AG08395 (cell line): Measurements from ENCODE around the gene UFM1.
"Not testable (repeated sequence)": the region's sequence is repeated elsewhere in the genome, so short reads cannot be mapped to it uniquely, and the experiment has no call there.

Experiments
- DNase-seq: peaks from one replicate; pipeline ENCODE4 v3.0.0; 2012; ENCODE audit warnings: mixed read lengths, low spot score

Gene UFM1

GRCh38 chr13:38366954-38367645 is 17.4 kb downstream of the UFM1 start:
- peak; percentile 41 for DNase-seq

GRCh38 chr13:38369058-38369457 is 19.4 kb downstream of the UFM1 start:
- DNase-seq, result no peak

GRCh38 chr13:38370096-38370495 is 20.4 kb downstream of the UFM1 start:
- not testable (repeated sequence) for DNase-seq

- no peak for DNase-seq
These were observed 23.3 kb downstream of the UFM1 start for GRCh38 chr13:38372820-38373383.

GRCh38 chr13:38376546-38376945 is 26.9 kb downstream of the UFM1 start:
- no peak for DNase-seq

GRCh38 chr13:38381890-38382289 is 32.2 kb downstream of the UFM1 start:
- no peak for DNase-seq

GRCh38 chr13:38382946-38383345 is 33.3 kb downstream of the UFM1 start:
- DNase-seq, result no peak

GRCh38 chr13:38384171-38384570 is 34.5 kb downstream of the UFM1 start:
- DNase-seq, result peak; percentile 12

- DNase-seq, result no peak
These were observed 35.7 kb downstream of the UFM1 start for GRCh38 chr13:38385153-38385891.

GRCh38 chr13:38386421-38386820 is 36.8 kb downstream of the UFM1 start:
- peak; percentile 21 for DNase-seq

GRCh38 chr13:38391341-38391740 is 41.7 kb downstream of the UFM1 start:
- DNase-seq, result no peak

- DNase-seq, result peak; percentile 27
These were observed 45.3 kb downstream of the UFM1 start for GRCh38 chr13:38394777-38395496.

- DNase-seq, result no peak
These were observed 45.8 kb downstream of the UFM1 start for GRCh38 chr13:38395497-38395788.

- peak; percentile 78 for DNase-seq
These were observed 49.3 kb downstream of the UFM1 start for GRCh38 chr13:38398711-38399493.

GRCh38 chr13:38399535-38399934 is 49.9 kb downstream of the UFM1 start:
- DNase-seq, result no peak

GRCh38 chr13:38401276-38401675 is 51.6 kb downstream of the UFM1 start:
- no peak for DNase-seq

GRCh38 chr13:38405216-38405615 is 55.6 kb downstream of the UFM1 start:
- DNase-seq, result no peak

GRCh38 chr13:38409771-38410170 is 60.1 kb downstream of the UFM1 start:
- no peak for DNase-seq

GRCh38 chr13:38412266-38412665 is 62.6 kb downstream of the UFM1 start:
- DNase-seq, result no peak
